ENCODE measurements around the gene C16orf87. TPM values are rescaled to one million over a fixed set of nuclear protein-coding genes. Genes with fewer than 3 reads are reported as not detected.

Gene C16orf87
- total RNA-seq, 4 donors from 2014 or later, result 5.5 to 14.9 (median 7.9) TPM

GRCh38 chr16:46801428-46802049 lies 29.4 kb downstream of the C16orf87 start:
- TF ChIP-seq CTCF (IDR thresholded peaks at IDR 0.05), result no peak
- no peak for TF ChIP-seq POLR2A (IDR thresholded peaks at IDR 0.05)
- intact Hi-C loops (cut with DNase I; ENCODE audit: low total_unique reads), result no loop called here
- 81 to 91% methylated on average over 5 of the region's 5 CpGs for WGBS, 2 donors
- DNase-seq (ENCODE audit: low spot score in 2 of 2), result no peak
- no peak overlapping the region for H3K4me3 ChIP-seq (ENCODE audit: low read depth, poor library complexity, severe bottlenecking)

GRCh38 chr16:46800494-46800893 lies 30.5 kb downstream of the C16orf87 start:
- no peak for DNase-seq (ENCODE audit: low spot score in 2 of 2)
- no peak overlapping the region for H3K4me3 ChIP-seq (ENCODE audit: low read depth, poor library complexity, severe bottlenecking)
- intact Hi-C loops (cut with DNase I; ENCODE audit: low total_unique reads), result no loop called here
- WGBS, 2 donors, result 91 to 94% methylated on average over 1 of the region's 1 CpG
- TF ChIP-seq CTCF (IDR thresholded peaks at IDR 0.05), result no peak
- TF ChIP-seq POLR2A (IDR thresholded peaks at IDR 0.05), result no peak

- no peak for TF ChIP-seq POLR2A (IDR thresholded peaks at IDR 0.05)
- no peak for TF ChIP-seq CTCF (IDR thresholded peaks at IDR 0.05)
- no peak overlapping the region for H3K4me3 ChIP-seq (ENCODE audit: low read depth, poor library complexity, severe bottlenecking)
- WGBS, 2 donors, result 99% methylated on average over 4 of the region's 4 CpGs
- DNase-seq (ENCODE audit: low spot score in 2 of 2), result no peak
- intact Hi-C loops (cut with DNase I; ENCODE audit: low total_unique reads), result no loop called here
Measured at GRCh38 chr16:46797501-46797900, 33.5 kb downstream of the C16orf87 start.

- WGBS, 2 donors, result 97 to 98% methylated on average over 1 of the region's 1 CpG
- intact Hi-C loops (cut with DNase I; ENCODE audit: low total_unique reads), result no loop called here
- H3K4me3 ChIP-seq (ENCODE audit: low read depth, poor library complexity, severe bottlenecking), result no peak overlapping the region
- no peak for TF ChIP-seq CTCF (IDR thresholded peaks at IDR 0.05)
- DNase-seq (ENCODE audit: low spot score in 2 of 2), result no peak
Measured at GRCh38 chr16:46796764-46797269, 34.2 kb downstream of the C16orf87 start.

GRCh38 chr16:46793841-46794240 lies 37.1 kb downstream of the C16orf87 start:
- WGBS, 2 donors, result 98 to 100% methylated on average over 1 of the region's 1 CpG
- intact Hi-C loops (cut with DNase I; ENCODE audit: low total_unique reads), result no loop called here
- H3K4me3 ChIP-seq (ENCODE audit: low read depth, poor library complexity, severe bottlenecking), result no peak overlapping the region
- no peak for DNase-seq (ENCODE audit: low spot score in 2 of 2)
- TF ChIP-seq POLR2A (IDR thresholded peaks at IDR 0.05) (no peak), CTCF (IDR thresholded peaks at IDR 0.05) (no peak)
